Retinal pigment epithelial cell (primary cell): Measurements from ENCODE around the gene KLK11.
"Not testable (repeated sequence)": the region's sequence is repeated elsewhere in the genome, so short reads cannot be mapped to it uniquely, and the experiment has no call there.

Experiments
- DNase-seq: peaks from one replicate; pipeline ENCODE4 v3.0.0-alpha.2; 2010; ENCODE audit warnings: low read depth
- H3K4me3 ChIP-seq: 2 replicates; pipeline ENCODE4 v1.5.1; 2011; ENCODE audit warnings: mild to moderate bottlenecking, low read length, control low read depth, moderate library complexity
- CTCF ChIP-seq: conservative IDR thresholded peaks from 2 replicates; pipeline ENCODE4 v1.5.1; 2011; ENCODE audit warnings: low read depth, low read length, control low read depth, inconsistent platforms

KLK11 gene

GRCh38 chr19:51000426-51000825 is 26.0 kb downstream of the KLK11 start:
- no peak overlapping the region for H3K4me3 ChIP-seq
- no peak for DNase-seq
- no peak for TF ChIP-seq CTCF

DNA sequence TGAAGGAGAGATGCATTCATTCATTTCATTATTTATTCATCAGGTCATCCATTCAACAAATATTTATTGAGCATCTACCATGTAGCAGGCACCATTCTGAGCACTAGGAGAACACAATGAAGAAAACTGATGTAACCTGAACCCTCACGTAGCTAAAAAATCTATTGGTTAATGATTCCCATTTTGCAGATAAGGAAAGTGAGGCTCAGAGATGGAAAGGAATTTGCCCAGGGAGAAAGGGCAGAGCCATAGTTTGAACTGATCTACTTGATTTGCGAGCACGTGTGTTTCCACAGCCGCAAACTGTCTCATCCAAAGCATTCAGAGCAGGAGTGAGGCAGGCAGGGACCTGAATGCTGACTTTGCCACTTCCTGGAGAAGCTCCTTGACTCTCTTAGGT is 27.7 kb downstream of the KLK11 start:
- TF ChIP-seq CTCF: no peak
- no peak for DNase-seq
- no peak overlapping the region for H3K4me3 ChIP-seq

GRCh38 chr19:50998061-50998460 is 28.4 kb downstream of the KLK11 start:
- TF ChIP-seq CTCF: no peak
- H3K4me3 ChIP-seq: no peak overlapping the region
- DNase-seq: no peak

- TF ChIP-seq CTCF: no peak
Observed at GRCh38 chr19:50994129-50994528, 32.3 kb downstream of the KLK11 start.

GRCh38 chr19:50992666-50993035 is 33.8 kb downstream of the KLK11 start:
- DNase-seq: no peak
- no peak overlapping the region for H3K4me3 ChIP-seq
- TF ChIP-seq CTCF: no peak

More at GRCh38 chr19:50994129-50994528, 32.3 kb downstream of the KLK11 start:
- DNase-seq: no peak
- no peak overlapping the region for H3K4me3 ChIP-seq

GRCh38 chr19:50984416-50984815 is 42.0 kb downstream of the KLK11 start:
- not testable (repeated sequence) for DNase-seq, H3K4me3 ChIP-seq

- no peak for TF ChIP-seq CTCF
- no peak within 1 kb of the TSS for H3K4me3 ChIP-seq
- DNase-seq: no peak
Observed at GRCh38 chr19:50983625-50984292, 42.7 kb downstream of the KLK11 start, which contains the start of gene KLK7. TSS of gene KLK7 (minus strand) at chr19:50983917. CDS start at chr19:50982399, 1,518 bp downstream.
